Measurements from ENCODE around the gene MLYCD. TPM values are rescaled to one million over a fixed set of nuclear protein-coding genes. Genes with fewer than 3 reads are reported as not detected.
A peak's percentile ranks its signal among the peaks of the same experiment; 100 is the strongest.
"Not testable (repeated sequence)": the region's sequence is repeated elsewhere in the genome, so short reads cannot be mapped to it uniquely, and the experiment has no call there.

MLYCD gene
- total RNA-seq, 1 experiment from 2014 or later: 2.2 TPM

DNA sequence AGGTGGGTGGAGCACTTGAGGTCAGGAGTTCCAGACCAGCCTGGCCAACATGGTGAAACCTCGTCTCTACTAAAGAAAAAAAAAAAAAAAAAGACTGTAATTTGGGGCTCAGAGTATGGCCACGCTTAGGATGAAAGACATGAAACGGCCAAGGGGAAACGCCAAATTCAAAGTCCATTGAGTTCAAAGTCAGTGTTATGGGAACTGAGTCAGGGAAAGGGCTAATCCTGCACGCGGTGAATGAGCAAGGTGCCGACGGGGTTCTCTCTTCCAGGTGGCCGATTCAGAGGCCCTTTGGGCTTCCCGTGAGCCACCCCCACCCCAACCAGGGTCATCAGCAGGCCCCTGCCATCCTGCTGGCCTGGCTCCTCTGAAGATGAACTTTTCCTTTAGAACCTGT, 46.7 kb downstream of the MLYCD start:
- no peak for DNase-seq (ENCODE audit: low read depth in 1 of 2, low spot score in 2 of 2)
- no peaks in the 10 kb centered on the region for H3K27me3 ChIP-seq (replicated peaks)
- H3K36me3 ChIP-seq: no peaks in the 10 kb centered on the region
- no peaks in the 10 kb centered on the region for H3K9me3 ChIP-seq (replicated peaks)
- H3K4me1 ChIP-seq (replicated peaks): peaks cover 8% of the 10 kb centered on the region
- H3K27ac ChIP-seq: no peak overlapping the region
- H3K4me3 ChIP-seq: no peak overlapping the region

DNA sequence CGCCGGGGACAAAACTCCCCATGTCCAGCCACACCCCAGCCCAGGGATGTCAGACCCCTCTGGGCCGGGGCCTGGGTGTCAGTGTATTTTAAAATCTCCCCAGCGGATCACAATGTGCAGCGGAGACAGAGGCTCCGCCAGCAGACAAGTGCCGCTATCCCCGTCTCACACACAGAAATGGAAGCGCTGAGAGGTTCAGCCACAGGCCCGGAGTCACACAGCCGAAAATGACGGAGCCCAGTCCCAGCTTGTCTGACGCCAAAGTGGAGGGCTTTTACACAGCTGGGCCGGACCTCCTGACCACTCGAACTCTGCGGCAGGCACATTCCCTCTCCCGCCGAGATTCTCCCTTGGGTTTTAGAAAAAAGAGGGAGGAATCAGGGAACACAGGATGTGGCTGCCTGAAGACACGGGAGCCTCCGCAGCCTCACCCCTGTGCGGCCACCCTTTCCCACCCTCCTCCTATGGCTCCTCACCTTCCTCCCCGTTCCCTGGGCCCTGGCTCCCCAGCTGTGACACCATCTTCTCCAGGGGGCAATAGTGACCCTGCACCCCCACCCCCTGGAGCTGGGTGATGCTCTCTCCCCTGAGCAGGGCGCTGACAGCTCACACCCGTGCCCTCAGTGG, 47.4 kb downstream of the MLYCD start:
- Histone ChIP-seq H3K4me1 (replicated peaks) (peaks cover 8% of the 10 kb centered on the region), H3K27me3 (replicated peaks) (no peaks in the 10 kb centered on the region), H3K9me3 (replicated peaks) (no peaks in the 10 kb centered on the region), H3K27ac (no peak overlapping the region), H3K4me3 (no peak overlapping the region), H3K36me3 (no peaks in the 10 kb centered on the region)
- no peak for DNase-seq (ENCODE audit: low read depth in 1 of 2, low spot score in 2 of 2)

DNA sequence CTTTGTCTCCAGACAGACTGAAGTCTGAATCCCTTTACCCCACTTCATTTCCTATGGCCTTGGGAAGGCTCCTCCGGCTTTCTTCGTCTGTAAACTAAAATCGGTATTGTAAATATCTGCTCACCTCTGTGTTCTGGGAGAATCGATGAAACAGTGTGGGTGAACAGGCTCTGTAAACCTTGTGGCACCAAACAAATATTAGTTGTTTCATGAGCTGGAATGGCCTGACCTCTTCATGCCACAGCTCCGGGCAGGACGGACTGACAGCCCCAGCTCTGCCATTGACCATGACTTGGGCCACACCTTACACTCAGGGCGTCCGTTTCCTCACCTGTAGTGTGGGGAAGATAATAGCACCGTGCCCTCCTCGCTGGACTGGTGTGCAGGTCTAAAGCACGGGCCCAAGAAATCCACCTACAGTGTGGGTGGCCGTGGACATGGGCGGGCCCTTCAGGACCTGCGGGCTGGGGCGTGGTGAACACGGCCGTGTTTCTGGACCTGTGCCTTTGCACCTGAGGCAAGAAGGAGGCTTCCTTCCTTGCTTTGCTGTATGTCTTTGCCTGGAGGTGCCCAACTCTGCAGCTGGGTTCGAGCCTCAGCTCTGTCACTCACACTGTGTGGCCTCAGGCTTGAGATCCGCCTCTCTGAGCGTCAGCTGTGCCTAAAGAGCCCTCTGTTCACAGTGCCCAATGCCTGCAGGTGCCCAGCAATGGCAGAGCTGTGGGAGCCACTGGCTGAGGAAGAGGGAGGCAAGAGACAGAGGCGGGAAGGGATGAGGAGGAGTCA, 48.1 kb downstream of the MLYCD start:
- Histone ChIP-seq H3K36me3 (no peaks in the 10 kb centered on the region), H3K4me3 (no peak overlapping the region), H3K27me3 (replicated peaks) (no peaks in the 10 kb centered on the region), H3K4me1 (replicated peaks) (peaks cover 8% of the 10 kb centered on the region), H3K27ac (no peak overlapping the region), H3K9me3 (replicated peaks) (no peaks in the 10 kb centered on the region)
- DNase-seq (ENCODE audit: low read depth in 1 of 2, low spot score in 2 of 2): no peak

DNA sequence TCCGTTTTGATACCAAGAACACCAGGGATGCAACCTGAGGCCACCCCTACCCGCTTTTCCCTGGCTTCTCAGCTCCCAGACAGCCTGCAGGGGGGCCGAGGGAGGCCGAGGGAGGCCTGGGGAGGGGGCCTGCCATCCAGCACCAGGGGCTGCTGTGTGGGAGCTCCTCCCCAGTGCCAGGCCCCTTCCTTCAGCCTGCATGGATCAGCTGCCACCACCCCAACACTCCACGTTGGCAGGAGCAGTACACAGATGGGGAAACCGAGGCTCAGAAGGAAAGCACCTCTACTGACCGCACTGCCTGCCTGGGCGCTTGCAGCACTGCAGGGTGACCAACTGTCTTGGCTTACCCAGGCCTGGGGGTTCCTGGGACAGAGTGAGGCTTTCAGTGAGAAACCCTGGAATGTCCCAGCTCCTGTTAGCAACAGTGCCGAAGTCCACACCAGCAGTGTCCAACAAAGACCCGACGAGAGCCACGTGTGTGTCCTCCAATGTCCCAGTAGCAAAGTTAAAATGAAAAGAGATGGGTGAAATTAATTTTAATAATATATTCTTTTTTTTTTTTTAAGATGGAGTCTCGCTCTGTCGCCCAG, 48.8 kb downstream of the MLYCD start:
- Histone ChIP-seq H3K9me3 (replicated peaks) (no peaks in the 10 kb centered on the region), H3K36me3 (no peaks in the 10 kb centered on the region), H3K27ac (no peak overlapping the region), H3K27me3 (replicated peaks) (no peaks in the 10 kb centered on the region), H3K4me1 (replicated peaks) (peaks cover 13% of the 10 kb centered on the region), H3K4me3 (no peak overlapping the region)
- DNase-seq (ENCODE audit: low read depth in 1 of 2, low spot score in 2 of 2): no peak

DNA sequence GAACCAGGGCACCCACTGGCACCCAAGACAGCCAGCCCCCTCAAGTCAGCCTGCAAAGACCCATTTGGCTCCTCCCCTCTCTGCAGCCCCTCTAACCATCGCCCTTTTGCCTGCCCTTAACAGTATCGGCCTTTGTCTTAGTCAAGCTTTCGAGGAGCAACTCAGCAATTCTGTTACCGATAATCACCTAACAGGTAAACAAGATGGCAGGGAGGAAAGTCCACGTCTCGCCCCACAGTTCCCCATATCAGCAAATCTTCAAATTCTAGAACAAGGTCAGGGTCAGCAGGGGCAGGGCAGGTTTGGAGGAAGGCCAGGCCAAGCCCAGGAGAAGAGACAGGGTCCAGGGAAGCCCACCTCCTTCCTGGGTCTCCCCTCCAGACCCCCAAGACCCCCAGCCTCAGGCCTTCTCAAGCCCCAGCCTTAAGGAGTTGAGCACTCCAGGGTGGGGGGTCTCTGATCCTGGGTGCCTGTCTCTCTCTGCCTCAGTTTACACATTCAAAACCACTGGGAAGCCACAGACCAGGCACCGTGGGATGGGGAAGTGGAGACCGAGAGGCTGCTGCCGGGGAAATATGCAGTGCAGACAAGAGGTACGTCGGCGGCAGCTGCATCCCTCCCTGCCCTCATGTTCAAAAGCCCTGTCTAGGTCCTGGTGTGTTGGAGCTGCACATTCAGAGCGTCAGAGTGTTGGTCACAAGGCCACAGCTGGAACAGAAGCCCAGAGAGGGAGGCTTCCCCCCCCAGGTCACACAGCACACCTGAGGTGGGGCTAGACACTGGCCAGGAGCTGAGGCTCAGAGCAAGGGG, 50.2 kb downstream of the MLYCD start:
- Histone ChIP-seq H3K4me1 (replicated peaks) (peaks cover 19% of the 10 kb centered on the region), H3K36me3 (peaks cover 3% of the 10 kb centered on the region; the same call in 1 of the 2 replicates), H3K4me3 (no peak overlapping the region), H3K9me3 (replicated peaks) (no peaks in the 10 kb centered on the region), H3K27ac (no peak overlapping the region), H3K27me3 (replicated peaks) (no peaks in the 10 kb centered on the region)
- no peak for DNase-seq (ENCODE audit: low read depth in 1 of 2, low spot score in 2 of 2)

GRCh38 chr16:83949724-83950001, 50.7 kb downstream of the MLYCD start:
- DNase-seq (ENCODE audit: low read depth in 1 of 2, low spot score in 2 of 2): no peak
- Histone ChIP-seq H3K27me3 (replicated peaks) (no peaks in the 10 kb centered on the region), H3K9me3 (replicated peaks) (no peaks in the 10 kb centered on the region), H3K36me3 (peaks cover 3% of the 10 kb centered on the region; the same call in 1 of the 2 replicates), H3K4me3 (no peak overlapping the region), H3K27ac (no peak overlapping the region), H3K4me1 (replicated peaks) (peaks cover 25% of the 10 kb centered on the region)

DNA sequence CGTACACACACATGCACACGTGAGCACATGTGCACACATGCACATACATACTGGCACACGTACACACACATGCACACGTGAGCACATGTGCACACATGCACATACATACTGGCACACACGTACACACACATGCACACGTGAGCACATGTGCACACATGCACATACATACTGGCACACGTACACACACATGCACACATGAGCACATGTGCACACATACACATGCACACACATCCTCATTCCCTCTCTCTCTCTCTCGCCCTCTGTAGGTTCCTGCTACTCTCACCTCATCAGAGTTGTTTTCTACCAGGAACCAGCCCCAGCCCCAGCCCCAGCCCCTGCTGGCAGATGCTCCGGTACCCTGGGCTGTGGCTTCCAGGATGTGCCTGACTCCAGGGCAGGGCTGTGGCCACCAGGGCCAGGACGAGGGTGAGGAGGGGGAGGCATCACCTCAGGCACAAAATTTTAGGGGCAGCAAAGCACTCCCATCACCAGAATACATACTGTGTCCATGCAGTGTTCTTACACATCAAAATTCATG, 52.0 kb downstream of the MLYCD start:
- not testable (repeated sequence) for H3K36me3 ChIP-seq; DNase-seq (ENCODE audit: low read depth in 1 of 2, low spot score in 2 of 2); H3K4me3 ChIP-seq; H3K27ac ChIP-seq; H3K27me3 ChIP-seq (replicated peaks); H3K9me3 ChIP-seq (replicated peaks)
- H3K4me1 ChIP-seq (replicated peaks): peaks cover 26% of the 10 kb centered on the region

DNA sequence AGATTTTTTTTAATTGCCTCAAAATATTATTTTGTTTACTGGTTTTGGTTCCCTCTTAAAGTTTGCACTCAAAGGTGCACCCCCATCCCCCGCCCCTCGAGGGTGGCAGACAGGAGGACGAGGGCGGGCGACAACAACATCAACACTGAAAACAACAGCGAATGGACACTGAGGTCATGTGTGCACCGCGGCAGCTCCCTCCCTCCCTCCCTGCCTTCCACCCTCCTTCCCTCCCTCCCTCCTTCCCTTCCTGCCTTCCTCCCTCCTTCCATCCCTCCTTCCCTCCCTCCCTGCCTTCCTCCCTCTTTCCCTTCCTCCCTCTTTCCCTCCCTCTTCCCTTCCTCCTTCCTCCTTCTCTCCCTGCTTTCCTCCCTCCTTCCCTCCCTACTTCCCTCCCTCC, 52.6 kb downstream of the MLYCD start:
- Histone ChIP-seq H3K4me3 (no peak overlapping the region), H3K9me3 (replicated peaks) (no peaks in the 10 kb centered on the region), H3K4me1 (replicated peaks) (peaks cover 26% of the 10 kb centered on the region), H3K27ac (no peak overlapping the region), H3K27me3 (replicated peaks) (no peaks in the 10 kb centered on the region), H3K36me3 (peaks cover 8% of the 10 kb centered on the region; the same call in 1 of the 2 replicates)
- DNase-seq (ENCODE audit: low read depth in 1 of 2, low spot score in 2 of 2): no peak

DNA sequence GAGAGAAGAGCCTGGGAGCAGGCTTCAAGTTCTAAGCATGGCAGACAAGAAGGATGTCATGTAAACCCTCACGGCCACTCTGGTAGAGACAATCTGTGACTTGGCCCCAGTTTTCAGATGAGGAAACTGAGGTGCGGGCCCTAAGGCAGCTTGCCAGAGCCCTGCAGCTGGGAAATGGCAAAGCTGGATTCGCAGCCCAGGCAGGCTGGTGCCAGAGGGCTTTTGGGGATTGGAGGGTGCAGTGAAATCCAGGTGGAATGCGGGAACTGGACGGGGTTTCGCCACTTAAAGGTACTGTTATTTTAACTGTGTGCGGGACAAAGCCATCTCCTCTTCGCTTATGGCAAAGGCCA, 53.6 kb downstream of the MLYCD start:
- Histone ChIP-seq H3K4me1 (replicated peaks) (peaks cover 26% of the 10 kb centered on the region), H3K27ac (peak overlapping the region; percentile 88), H3K9me3 (replicated peaks) (no peaks in the 10 kb centered on the region), H3K27me3 (replicated peaks) (no peaks in the 10 kb centered on the region), H3K36me3 (peaks cover 10% of the 10 kb centered on the region; the same call in 1 of the 2 replicates), H3K4me3 (peak overlapping the region; percentile 59)
- peak in 1 of 2 experiments; percentile 74 for DNase-seq (ENCODE audit: low read depth in 1 of 2, low spot score in 2 of 2)

GRCh38 chr16:83952940-83953795, 54.3 kb downstream of the MLYCD start, which contains the start of gene OSGIN1:
Gene OSGIN1, plus strand, starts transcription at chr16:83953240. Its CDS starts 4,432 bp downstream, at chr16:83957672.
- H3K4me3 ChIP-seq: peak within 1 kb of the TSS; percentile 59
- H3K9me3 ChIP-seq (replicated peaks): no peaks in the 10 kb centered on the region
- no peaks in the 10 kb centered on the region for H3K27me3 ChIP-seq (replicated peaks)
- peak within 1 kb of the TSS; percentile 88 for H3K27ac ChIP-seq
- H3K4me1 ChIP-seq (replicated peaks): peaks cover 26% of the 10 kb centered on the region
- DNase-seq (ENCODE audit: low read depth in 1 of 2, low spot score in 2 of 2): peak; percentile 94 to 97
- H3K36me3 ChIP-seq: peaks cover 13% of the 10 kb centered on the region

- Histone ChIP-seq H3K36me3 (peaks cover 22% of the 10 kb centered on the region), H3K4me3 (peak overlapping the region; percentile 59), H3K9me3 (replicated peaks) (no peaks in the 10 kb centered on the region), H3K27ac (peak overlapping the region; percentile 88), H3K27me3 (replicated peaks) (no peaks in the 10 kb centered on the region), H3K4me1 (replicated peaks) (peaks cover 26% of the 10 kb centered on the region)
- DNase-seq (ENCODE audit: low read depth in 1 of 2, low spot score in 2 of 2): peak in 1 of 2 experiments; percentile 26
Measured at GRCh38 chr16:83953796-83954576, 55.1 kb downstream of the MLYCD start.

GRCh38 chr16:83954577-83955016, 55.7 kb downstream of the MLYCD start:
- peaks cover 26% of the 10 kb centered on the region for H3K4me1 ChIP-seq (replicated peaks)
- H3K4me3 ChIP-seq: no peak overlapping the region; the same call in 1 of the 2 replicates
- DNase-seq (ENCODE audit: low read depth in 1 of 2, low spot score in 2 of 2): peak; percentile 20 to 60
- no peak overlapping the region for H3K27ac ChIP-seq
- peaks cover 28% of the 10 kb centered on the region for H3K36me3 ChIP-seq
- no peaks in the 10 kb centered on the region for H3K27me3 ChIP-seq (replicated peaks)
- H3K9me3 ChIP-seq (replicated peaks): no peaks in the 10 kb centered on the region

All from SJSA1 (cell line).